Measurements from ENCODE around the gene MERTK. TPM values are rescaled to one million over a fixed set of nuclear protein-coding genes. Genes with fewer than 3 reads are reported as not detected.

Gene MERTK
- total RNA-seq, 4 donors from 2014 or later, result 10.8 to 28.6 (median 11.6) TPM

DNA sequence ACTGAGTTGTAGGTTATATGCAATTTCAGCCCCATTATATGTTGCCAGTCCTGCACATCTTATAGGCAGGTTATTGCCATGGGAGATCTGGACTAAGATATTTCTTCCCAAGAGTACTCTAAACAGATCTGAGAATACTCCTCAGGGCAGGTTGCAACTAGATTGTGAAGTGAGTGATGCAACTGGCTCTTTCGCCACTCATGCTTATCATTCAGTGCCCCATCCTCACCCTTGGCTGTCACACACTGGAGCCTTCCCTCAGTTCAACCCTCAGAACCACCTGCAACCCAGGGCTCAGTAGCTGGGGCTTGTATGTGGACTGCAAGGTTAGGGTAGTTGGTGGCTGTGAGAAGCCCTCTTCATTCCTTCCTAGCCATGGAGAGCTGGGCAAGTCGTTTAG, 14.1 kb downstream of the MERTK start:
- peaks cover 0 to 23% (median 9%) of the 10 kb centered on the region in 4 donors for H3K4me1 ChIP-seq
- WGBS, 2 donors (ENCODE audit: low coverage in 1 of 2), result 82% methylated on average over 2 of the region's 2 CpGs; no CpG with 5 or more reads in 1 of the 2 donors
- in situ Hi-C loops (cut with MboI; ENCODE audit: low pct_ligation_motif_present in 1 of 4, low pct_unique_long_range_greater_than_20kb in 1 of 4, low sequenced_read_pairs in 3 of 4), result no loop called here

DNA sequence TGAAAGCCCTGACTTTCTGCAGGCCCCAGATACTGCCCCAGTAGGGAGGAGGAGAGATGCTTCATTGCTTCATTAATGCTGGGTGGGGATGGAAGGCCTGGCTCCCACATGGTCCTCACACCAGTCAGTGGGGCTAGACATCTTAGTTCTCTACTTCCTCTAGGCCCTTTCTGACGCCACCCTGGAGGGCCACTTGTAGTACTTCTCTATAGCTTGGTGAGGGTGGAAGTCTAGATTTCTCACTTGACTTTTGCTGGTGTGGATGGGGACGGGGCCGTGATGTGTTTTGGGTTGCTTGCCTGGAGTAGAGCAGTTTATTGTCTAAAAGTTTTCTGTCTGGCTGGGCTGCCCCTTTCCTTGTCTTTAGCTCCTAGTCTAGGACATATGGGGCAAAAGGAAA, 18.7 kb downstream of the MERTK start:
- no peaks in the 10 kb centered on the region for H3K27me3 ChIP-seq
- H3K9me3 ChIP-seq, result no peaks in the 10 kb centered on the region
- in situ Hi-C loops (cut with MboI; ENCODE audit: low pct_ligation_motif_present in 1 of 4, low pct_unique_long_range_greater_than_20kb in 1 of 4, low sequenced_read_pairs in 3 of 4), result no loop called here
- TF ChIP-seq POLR2A (IDR thresholded peaks at IDR 0.05) (no peak), POLR2AphosphoS5 (IDR thresholded peaks at IDR 0.05) (no peak), EP300 (IDR thresholded peaks at IDR 0.05; ENCODE audit: low read depth) (no peak)
- TF ChIP-seq, protein P1, sequence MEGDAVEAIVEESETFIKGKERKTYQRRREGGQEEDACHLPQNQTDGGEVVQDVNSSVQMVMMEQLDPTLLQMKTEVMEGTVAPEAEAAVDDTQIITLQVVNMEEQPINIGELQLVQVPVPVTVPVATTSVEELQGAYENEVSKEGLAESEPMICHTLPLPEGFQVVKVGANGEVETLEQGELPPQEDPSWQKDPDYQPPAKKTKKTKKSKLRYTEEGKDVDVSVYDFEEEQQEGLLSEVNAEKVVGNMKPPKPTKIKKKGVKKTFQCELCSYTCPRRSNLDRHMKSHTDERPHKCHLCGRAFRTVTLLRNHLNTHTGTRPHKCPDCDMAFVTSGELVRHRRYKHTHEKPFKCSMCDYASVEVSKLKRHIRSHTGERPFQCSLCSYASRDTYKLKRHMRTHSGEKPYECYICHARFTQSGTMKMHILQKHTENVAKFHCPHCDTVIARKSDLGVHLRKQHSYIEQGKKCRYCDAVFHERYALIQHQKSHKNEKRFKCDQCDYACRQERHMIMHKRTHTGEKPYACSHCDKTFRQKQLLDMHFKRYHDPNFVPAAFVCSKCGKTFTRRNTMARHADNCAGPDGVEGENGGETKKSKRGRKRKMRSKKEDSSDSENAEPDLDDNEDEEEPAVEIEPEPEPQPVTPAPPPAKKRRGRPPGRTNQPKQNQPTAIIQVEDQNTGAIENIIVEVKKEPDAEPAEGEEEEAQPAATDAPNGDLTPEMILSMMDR (IDR thresholded peaks at IDR 0.05), result no peak
- H3K4me3 ChIP-seq, result no peak overlapping the region
- intact Hi-C loops (cut with DNase I; ENCODE audit: low total_unique reads), result no loop called here
- no peak for DNase-seq
- H3K4me1 ChIP-seq, result peaks cover 4 to 21% (median 17%) of the 10 kb centered on the region in 4 donors
- H3K27ac ChIP-seq, result no peak overlapping the region
- WGBS, 2 donors (ENCODE audit: low coverage in 1 of 2), result 67% methylated on average over 3 of the region's 3 CpGs; no CpG with 5 or more reads in 1 of the 2 donors
- H3K36me3 ChIP-seq, result no peaks in the 10 kb centered on the region

More for the DNA sequence above, 14.1 kb downstream of the MERTK start:
- Histone ChIP-seq H3K27ac (no peak overlapping the region), H3K9me3 (no peaks in the 10 kb centered on the region), H3K27me3 (no peaks in the 10 kb centered on the region), H3K4me3 (no peak overlapping the region), H3K36me3 (no peaks in the 10 kb centered on the region)
- DNase-seq, result no peak
- TF ChIP-seq POLR2AphosphoS5 (IDR thresholded peaks at IDR 0.05) (no peak), POLR2A (IDR thresholded peaks at IDR 0.05) (no peak), EP300 (IDR thresholded peaks at IDR 0.05; ENCODE audit: low read depth) (no peak)
- TF ChIP-seq, protein P1 (IDR thresholded peaks at IDR 0.05), result no peak
- intact Hi-C loops (cut with DNase I; ENCODE audit: low total_unique reads), result no loop called here

DNA sequence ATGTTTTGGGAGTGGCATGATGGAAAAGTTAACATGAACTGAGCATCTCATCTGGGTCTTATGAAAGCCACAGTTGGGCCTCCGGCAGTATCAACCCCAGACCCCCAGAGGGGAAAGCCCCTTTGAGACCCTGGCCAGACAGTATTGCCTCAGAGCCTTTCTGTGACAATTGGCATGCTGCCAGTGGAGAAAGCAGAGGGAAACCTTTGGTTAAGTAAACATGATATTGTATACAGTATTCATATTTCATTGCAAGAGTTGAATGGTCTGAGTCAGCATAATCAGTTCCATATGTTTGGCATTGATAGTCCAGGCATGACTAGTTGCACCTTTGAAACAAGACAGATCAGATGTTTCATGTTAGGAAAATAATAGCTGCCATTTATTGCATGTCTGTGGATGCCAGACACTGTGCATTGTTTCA, 20.0 kb downstream of the MERTK start:
- no peak overlapping the region for H3K27ac ChIP-seq

DNA sequence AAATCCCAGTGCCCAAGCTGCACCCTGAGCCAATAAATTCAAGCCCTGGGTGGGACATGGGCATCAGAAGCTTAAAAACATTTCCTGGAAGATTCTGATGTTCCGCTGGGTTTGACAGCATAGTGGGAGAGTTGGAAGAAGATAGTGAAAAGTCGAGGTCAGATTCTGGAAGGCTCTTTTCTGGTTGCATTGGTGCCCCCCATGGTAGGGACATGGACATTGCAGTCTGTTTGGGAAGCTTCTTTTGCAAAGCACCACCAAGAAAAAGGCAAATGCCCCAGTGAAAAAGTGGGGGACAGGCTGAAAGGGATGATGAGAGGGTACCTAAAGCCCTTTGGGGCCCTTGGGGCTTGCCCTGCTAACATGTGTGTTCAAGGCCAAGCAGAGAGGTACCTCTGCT, 21.0 kb downstream of the MERTK start:
- no peaks in the 10 kb centered on the region for H3K27me3 ChIP-seq
- in situ Hi-C loops (cut with MboI; ENCODE audit: low pct_ligation_motif_present in 1 of 4, low pct_unique_long_range_greater_than_20kb in 1 of 4, low sequenced_read_pairs in 3 of 4), result no loop called here
- DNase-seq, result no peak
- TF ChIP-seq, protein P1 (IDR thresholded peaks at IDR 0.05), result no peak
- TF ChIP-seq POLR2AphosphoS5 (IDR thresholded peaks at IDR 0.05) (no peak), EP300 (IDR thresholded peaks at IDR 0.05; ENCODE audit: low read depth) (no peak), POLR2A (IDR thresholded peaks at IDR 0.05) (no peak)
- peak overlapping the region; percentile 51 to 74 (median 60) for H3K27ac ChIP-seq
- H3K36me3 ChIP-seq, result no peaks in the 10 kb centered on the region
- no peaks in the 10 kb centered on the region for H3K9me3 ChIP-seq
- intact Hi-C loops (cut with DNase I; ENCODE audit: low total_unique reads), result no loop called here
- peaks cover 4 to 21% (median 17%) of the 10 kb centered on the region in 4 donors for H3K4me1 ChIP-seq
- no peak overlapping the region for H3K4me3 ChIP-seq
- 71 to 100% methylated on average over 1 to 2 of the region's 2 CpGs for WGBS, 2 donors (ENCODE audit: low coverage in 1 of 2)

More for the DNA sequence above, 20.0 kb downstream of the MERTK start:
- TF ChIP-seq EP300 (IDR thresholded peaks at IDR 0.05; ENCODE audit: low read depth) (no peak), POLR2AphosphoS5 (IDR thresholded peaks at IDR 0.05) (no peak), POLR2A (IDR thresholded peaks at IDR 0.05) (no peak)
- TF ChIP-seq, protein P1 (IDR thresholded peaks at IDR 0.05), result no peak
- DNase-seq, result no peak
- peaks cover 4 to 21% (median 17%) of the 10 kb centered on the region in 4 donors for H3K4me1 ChIP-seq
- H3K9me3 ChIP-seq, result no peaks in the 10 kb centered on the region
- no peaks in the 10 kb centered on the region for H3K27me3 ChIP-seq
- in situ Hi-C loops (cut with MboI; ENCODE audit: low pct_ligation_motif_present in 1 of 4, low pct_unique_long_range_greater_than_20kb in 1 of 4, low sequenced_read_pairs in 3 of 4) (no loop called here), intact Hi-C loops (cut with DNase I; ENCODE audit: low total_unique reads) (no loop called here)
- 83 to 88% methylated on average over 1 of the region's 1 CpG for WGBS, 2 donors (ENCODE audit: low coverage in 1 of 2)
- no peaks in the 10 kb centered on the region for H3K36me3 ChIP-seq
- no peak overlapping the region for H3K4me3 ChIP-seq
